ENCODE measurements around the gene IL20.

Gene IL20

DNA sequence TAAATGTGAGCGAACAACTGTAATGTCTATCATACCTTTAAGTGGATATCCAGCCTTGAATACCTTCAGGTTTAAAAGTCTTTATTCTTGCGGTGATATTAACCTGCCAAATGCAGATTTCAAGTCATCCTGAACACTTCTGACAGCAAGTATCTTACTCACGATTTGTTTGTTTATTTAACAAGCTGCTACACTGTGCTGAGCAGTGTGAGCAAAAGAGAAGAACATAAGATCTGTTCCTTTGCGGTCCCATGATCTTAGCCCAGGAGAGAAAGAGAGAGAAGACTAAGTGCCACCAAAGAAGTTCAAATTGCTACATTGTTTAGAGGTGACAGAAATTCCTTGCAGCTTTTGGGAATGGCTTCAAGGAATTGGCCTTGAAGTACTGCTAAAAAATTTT, 22.3 kb downstream of the IL20 start:
- no peaks in the 10 kb centered on the region for H3K27me3 ChIP-seq (ENCODE audit: control insufficient read depth in 1 of 2, insufficient read depth in 2 of 2, low read length in 2 of 2)
- no peaks in the 10 kb centered on the region for H3K36me3 ChIP-seq (ENCODE audit: control insufficient read depth in 1 of 2, insufficient read depth in 2 of 2, low read length in 2 of 2)
- H3K9me3 ChIP-seq (ENCODE audit: control insufficient read depth in 1 of 2, low read length in 2 of 2), result no peaks in the 10 kb centered on the region
- no peak overlapping the region for H3K27ac ChIP-seq (ENCODE audit: low read depth, low read length)
- no peak overlapping the region for H3K4me3 ChIP-seq (ENCODE audit: low read depth in 1 of 2, low read length in 2 of 2)
- H3K9ac ChIP-seq (ENCODE audit: low read depth in 1 of 2, low read length in 2 of 2), result no peak overlapping the region
- peaks cover 7% of the 10 kb centered on the region in 2 donors for H3K4me1 ChIP-seq (ENCODE audit: control insufficient read depth in 1 of 2, insufficient read depth in 2 of 2, low read length in 2 of 2)

DNA sequence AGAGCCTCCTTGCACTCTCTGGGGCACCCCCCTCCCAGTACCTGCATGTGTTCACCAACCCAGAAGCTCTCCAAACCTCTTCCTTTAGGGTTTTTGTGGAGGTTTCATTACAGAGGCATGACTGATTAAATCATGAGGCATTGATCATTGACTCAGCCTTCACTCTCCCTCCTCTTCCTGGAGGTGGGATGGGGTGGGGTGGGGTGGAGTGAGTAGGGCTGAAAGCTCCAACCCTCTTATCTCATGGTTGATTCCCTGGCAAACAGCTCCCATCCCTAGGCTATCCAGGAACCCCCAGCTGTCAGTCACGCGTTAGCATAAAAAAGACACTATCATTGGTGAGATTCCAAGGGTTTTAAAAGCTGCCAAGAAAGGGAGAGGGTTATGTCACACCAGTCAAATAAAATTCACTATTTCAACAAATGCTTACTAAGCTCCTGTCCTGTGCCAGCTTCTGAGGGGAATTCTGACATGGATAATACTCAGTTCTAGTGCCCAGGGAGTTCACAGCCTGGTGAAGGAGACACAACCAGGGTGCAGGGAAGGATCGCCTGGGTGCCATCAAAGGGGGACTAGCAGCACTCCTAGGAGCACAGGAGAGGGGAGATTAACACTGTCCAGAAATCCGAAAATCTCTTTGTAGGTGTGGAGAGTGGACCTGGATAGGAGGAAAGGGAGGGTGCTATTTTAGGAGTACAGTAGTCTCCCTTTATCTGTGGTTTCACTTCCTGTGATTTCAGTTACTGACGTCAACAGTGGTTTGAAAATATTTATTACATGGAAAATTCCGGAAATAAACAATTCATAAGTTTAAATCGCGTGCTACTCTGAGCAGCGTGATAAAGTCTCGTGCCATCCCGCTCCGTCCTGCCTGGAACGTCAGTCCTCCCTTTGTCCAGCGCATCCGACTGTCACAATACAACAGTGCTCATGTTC, 25.0 kb downstream of the IL20 start:
- Histone ChIP-seq H3K27ac (ENCODE audit: low read depth, low read length) (no peak overlapping the region), H3K36me3 (ENCODE audit: control insufficient read depth in 1 of 2, insufficient read depth in 2 of 2, low read length in 2 of 2) (no peaks in the 10 kb centered on the region), H3K27me3 (ENCODE audit: control insufficient read depth in 1 of 2, insufficient read depth in 2 of 2, low read length in 2 of 2) (no peaks in the 10 kb centered on the region), H3K4me1 (ENCODE audit: control insufficient read depth in 1 of 2, insufficient read depth in 2 of 2, low read length in 2 of 2) (peaks cover 7% of the 10 kb centered on the region in 2 donors), H3K9ac (ENCODE audit: low read depth in 1 of 2, low read length in 2 of 2) (no peak overlapping the region), H3K9me3 (ENCODE audit: control insufficient read depth in 1 of 2, low read length in 2 of 2) (no peaks in the 10 kb centered on the region), H3K4me3 (ENCODE audit: low read depth in 1 of 2, low read length in 2 of 2) (peak overlapping the region in 1 of 2 donors; percentile 33)

DNA sequence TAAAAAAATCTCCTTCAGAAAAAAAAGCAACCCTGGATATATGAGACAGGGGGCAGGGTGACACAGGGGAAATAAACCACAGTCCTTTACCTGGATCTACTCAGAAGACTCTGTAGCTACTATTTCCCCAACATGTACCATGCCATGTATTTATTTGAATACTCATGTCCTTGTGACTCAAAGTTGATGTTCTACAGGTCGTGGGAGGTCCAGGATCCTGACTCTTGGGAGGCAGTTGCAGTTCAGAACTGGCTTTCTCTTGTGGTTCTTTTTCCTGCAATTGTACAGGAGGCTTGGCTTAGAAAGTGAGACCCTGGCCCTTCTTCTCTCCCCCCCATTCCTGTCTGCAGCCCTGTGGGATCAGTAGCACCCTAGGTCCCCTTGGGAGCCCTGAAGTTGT, 26.0 kb downstream of the IL20 start:
- Histone ChIP-seq H3K36me3 (ENCODE audit: control insufficient read depth in 1 of 2, insufficient read depth in 2 of 2, low read length in 2 of 2) (no peaks in the 10 kb centered on the region), H3K27ac (ENCODE audit: low read depth, low read length) (no peak overlapping the region), H3K9ac (ENCODE audit: low read depth in 1 of 2, low read length in 2 of 2) (no peak overlapping the region), H3K27me3 (ENCODE audit: control insufficient read depth in 1 of 2, insufficient read depth in 2 of 2, low read length in 2 of 2) (no peaks in the 10 kb centered on the region), H3K4me1 (ENCODE audit: control insufficient read depth in 1 of 2, insufficient read depth in 2 of 2, low read length in 2 of 2) (peaks cover 7% of the 10 kb centered on the region in 2 donors), H3K9me3 (ENCODE audit: control insufficient read depth in 1 of 2, low read length in 2 of 2) (no peaks in the 10 kb centered on the region), H3K4me3 (ENCODE audit: low read depth in 1 of 2, low read length in 2 of 2) (no peak overlapping the region)

DNA sequence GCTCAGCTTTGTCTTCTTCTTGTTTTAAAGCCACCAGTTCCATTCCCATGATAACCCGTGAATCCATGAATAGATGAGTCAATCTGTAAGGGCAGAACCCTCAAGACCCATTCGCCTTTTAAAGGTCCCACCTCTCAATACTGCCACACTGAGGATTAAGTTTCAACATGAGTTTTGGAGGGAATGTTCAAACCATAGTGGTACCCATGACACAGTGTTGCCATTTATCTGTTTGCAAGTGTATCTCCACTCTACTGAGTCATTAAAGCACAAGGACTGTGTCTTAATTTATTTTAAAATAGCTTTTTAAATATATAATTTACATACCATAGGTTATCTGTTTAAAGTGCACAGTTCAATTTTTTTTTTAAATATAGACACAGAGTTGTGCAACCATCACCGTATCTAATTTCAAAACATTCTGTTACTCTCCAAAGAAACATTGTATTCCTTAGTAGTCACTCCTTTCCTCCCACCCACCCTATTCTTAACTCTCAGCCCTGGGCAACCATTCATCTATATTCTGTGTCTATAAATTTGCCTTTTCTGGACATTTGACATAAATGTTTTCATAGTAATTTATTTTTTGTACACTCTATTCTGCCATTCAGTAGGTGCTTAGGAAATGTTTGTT, 27.0 kb downstream of the IL20 start:
- Histone ChIP-seq H3K27me3 (ENCODE audit: control insufficient read depth in 1 of 2, insufficient read depth in 2 of 2, low read length in 2 of 2) (no peaks in the 10 kb centered on the region), H3K4me1 (ENCODE audit: control insufficient read depth in 1 of 2, insufficient read depth in 2 of 2, low read length in 2 of 2) (peaks cover 7% of the 10 kb centered on the region in 2 donors), H3K9ac (ENCODE audit: low read depth in 1 of 2, low read length in 2 of 2) (no peak overlapping the region), H3K9me3 (ENCODE audit: control insufficient read depth in 1 of 2, low read length in 2 of 2) (no peaks in the 10 kb centered on the region), H3K36me3 (ENCODE audit: control insufficient read depth in 1 of 2, insufficient read depth in 2 of 2, low read length in 2 of 2) (no peaks in the 10 kb centered on the region), H3K4me3 (ENCODE audit: low read depth in 1 of 2, low read length in 2 of 2) (no peak overlapping the region), H3K27ac (ENCODE audit: low read depth, low read length) (no peak overlapping the region)

DNA sequence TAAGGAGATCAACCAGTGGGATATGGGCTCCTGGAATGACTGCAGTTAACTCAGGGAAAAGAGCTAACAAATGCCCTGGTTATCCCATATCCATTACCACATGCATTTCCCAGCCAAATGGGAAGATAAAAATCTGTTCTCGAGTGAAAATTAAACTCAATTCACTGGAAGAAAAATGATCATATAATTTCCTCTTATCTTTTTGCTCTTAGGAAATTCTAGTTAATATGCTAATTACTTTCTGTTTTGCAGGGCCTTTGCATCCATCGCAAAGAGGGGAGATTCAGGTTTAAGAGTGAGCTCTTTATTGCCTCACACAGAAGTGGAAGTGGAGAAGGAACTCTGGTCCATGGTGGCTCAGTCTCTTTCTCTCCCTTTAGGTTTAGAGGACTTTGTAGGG, 28.0 kb downstream of the IL20 start:
- no peak overlapping the region for H3K9ac ChIP-seq (ENCODE audit: low read depth in 1 of 2, low read length in 2 of 2)
- H3K4me3 ChIP-seq (ENCODE audit: low read depth in 1 of 2, low read length in 2 of 2), result no peak overlapping the region
- H3K27ac ChIP-seq (ENCODE audit: low read depth, low read length), result no peak overlapping the region
- no peaks in the 10 kb centered on the region for H3K36me3 ChIP-seq (ENCODE audit: control insufficient read depth in 1 of 2, insufficient read depth in 2 of 2, low read length in 2 of 2)
- H3K27me3 ChIP-seq (ENCODE audit: control insufficient read depth in 1 of 2, insufficient read depth in 2 of 2, low read length in 2 of 2), result no peaks in the 10 kb centered on the region
- no peaks in the 10 kb centered on the region for H3K9me3 ChIP-seq (ENCODE audit: control insufficient read depth in 1 of 2, low read length in 2 of 2)
- H3K4me1 ChIP-seq (ENCODE audit: control insufficient read depth in 1 of 2, insufficient read depth in 2 of 2, low read length in 2 of 2), result peaks cover 7% of the 10 kb centered on the region in 2 donors

DNA sequence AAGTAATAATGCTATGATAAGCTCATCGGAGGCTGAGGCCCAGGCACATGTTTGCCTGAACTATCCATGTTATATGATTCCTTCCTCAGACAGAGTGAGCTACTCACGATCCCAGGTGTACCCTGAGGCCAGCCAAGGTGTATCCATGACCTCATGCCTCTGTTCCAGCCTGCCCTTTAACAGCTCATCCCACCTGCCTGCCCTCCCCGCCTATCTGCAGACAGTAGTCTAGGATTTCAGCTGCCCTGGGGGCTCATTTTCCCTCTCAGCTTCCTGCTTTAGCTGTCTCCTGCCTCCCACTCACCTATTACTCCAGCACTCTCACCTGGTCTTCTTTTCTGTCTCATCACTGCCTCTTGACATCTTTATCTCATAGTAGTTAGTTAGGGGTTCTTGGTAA, 29.9 kb downstream of the IL20 start:
- Histone ChIP-seq H3K9me3 (ENCODE audit: control insufficient read depth in 1 of 2, low read length in 2 of 2) (no peaks in the 10 kb centered on the region), H3K4me3 (ENCODE audit: low read depth in 1 of 2, low read length in 2 of 2) (no peak overlapping the region), H3K4me1 (ENCODE audit: control insufficient read depth in 1 of 2, insufficient read depth in 2 of 2, low read length in 2 of 2) (peaks cover 7% of the 10 kb centered on the region in 2 donors), H3K9ac (ENCODE audit: low read depth in 1 of 2, low read length in 2 of 2) (no peak overlapping the region), H3K27me3 (ENCODE audit: control insufficient read depth in 1 of 2, insufficient read depth in 2 of 2, low read length in 2 of 2) (no peaks in the 10 kb centered on the region), H3K36me3 (ENCODE audit: control insufficient read depth in 1 of 2, insufficient read depth in 2 of 2, low read length in 2 of 2) (no peaks in the 10 kb centered on the region), H3K27ac (ENCODE audit: low read depth, low read length) (no peak overlapping the region)

DNA sequence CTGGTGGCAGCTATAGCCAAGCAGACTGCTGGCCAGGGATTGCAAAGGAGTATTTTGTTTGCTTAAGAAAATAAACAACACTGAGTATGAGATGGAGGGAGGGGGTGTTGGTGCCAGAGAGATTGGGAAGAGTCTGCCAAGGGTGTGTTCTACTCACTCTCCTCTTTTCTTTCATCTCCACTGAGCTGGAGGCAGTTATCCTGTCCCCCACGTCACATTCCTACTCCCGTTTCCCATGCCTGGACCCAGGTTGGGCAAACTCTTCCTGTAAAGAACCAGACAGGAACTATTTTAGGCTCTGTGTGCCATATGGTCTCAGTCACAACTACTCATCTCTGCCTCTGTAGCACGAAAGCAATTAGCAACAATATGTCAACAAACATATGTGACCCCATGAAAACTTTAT, 30.4 kb downstream of the IL20 start:
- no peak overlapping the region for H3K9ac ChIP-seq (ENCODE audit: low read depth in 1 of 2, low read length in 2 of 2)
- H3K36me3 ChIP-seq (ENCODE audit: control insufficient read depth in 1 of 2, insufficient read depth in 2 of 2, low read length in 2 of 2), result no peaks in the 10 kb centered on the region
- H3K27ac ChIP-seq (ENCODE audit: low read depth, low read length), result no peak overlapping the region
- no peaks in the 10 kb centered on the region for H3K27me3 ChIP-seq (ENCODE audit: control insufficient read depth in 1 of 2, insufficient read depth in 2 of 2, low read length in 2 of 2)
- no peak overlapping the region for H3K4me3 ChIP-seq (ENCODE audit: low read depth in 1 of 2, low read length in 2 of 2)
- no peaks in the 10 kb centered on the region for H3K9me3 ChIP-seq (ENCODE audit: control insufficient read depth in 1 of 2, low read length in 2 of 2)
- peaks cover 2 to 3% of the 10 kb centered on the region in 2 donors for H3K4me1 ChIP-seq (ENCODE audit: control insufficient read depth in 1 of 2, insufficient read depth in 2 of 2, low read length in 2 of 2)

DNA sequence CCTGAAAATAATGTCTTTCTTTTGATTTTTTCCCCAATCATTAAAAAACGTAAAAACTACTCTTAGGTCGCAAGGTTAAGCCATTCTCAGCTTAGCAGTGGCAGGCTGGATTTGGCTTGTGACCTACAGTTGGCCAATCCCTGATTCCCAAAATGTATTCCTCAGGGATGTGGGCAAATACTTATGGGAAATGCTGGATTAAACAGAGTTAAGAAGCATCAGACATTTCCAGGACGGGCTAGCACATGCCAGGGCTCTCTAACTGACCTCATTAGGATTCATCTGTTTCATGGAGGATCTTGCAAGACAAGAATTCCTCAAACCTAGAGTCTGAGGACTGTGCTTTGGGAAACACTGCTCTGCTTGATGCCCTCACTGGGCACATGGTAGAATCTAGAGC, 30.8 kb downstream of the IL20 start:
- no peaks in the 10 kb centered on the region for H3K4me1 ChIP-seq (ENCODE audit: control insufficient read depth in 1 of 2, insufficient read depth in 2 of 2, low read length in 2 of 2)
- no peaks in the 10 kb centered on the region for H3K27me3 ChIP-seq (ENCODE audit: control insufficient read depth in 1 of 2, insufficient read depth in 2 of 2, low read length in 2 of 2)
- H3K4me3 ChIP-seq (ENCODE audit: low read depth in 1 of 2, low read length in 2 of 2), result no peak overlapping the region
- H3K9ac ChIP-seq (ENCODE audit: low read depth in 1 of 2, low read length in 2 of 2), result no peak overlapping the region
- no peaks in the 10 kb centered on the region for H3K36me3 ChIP-seq (ENCODE audit: control insufficient read depth in 1 of 2, insufficient read depth in 2 of 2, low read length in 2 of 2)
- no peaks in the 10 kb centered on the region for H3K9me3 ChIP-seq (ENCODE audit: control insufficient read depth in 1 of 2, low read length in 2 of 2)
- no peak overlapping the region for H3K27ac ChIP-seq (ENCODE audit: low read depth, low read length)

DNA sequence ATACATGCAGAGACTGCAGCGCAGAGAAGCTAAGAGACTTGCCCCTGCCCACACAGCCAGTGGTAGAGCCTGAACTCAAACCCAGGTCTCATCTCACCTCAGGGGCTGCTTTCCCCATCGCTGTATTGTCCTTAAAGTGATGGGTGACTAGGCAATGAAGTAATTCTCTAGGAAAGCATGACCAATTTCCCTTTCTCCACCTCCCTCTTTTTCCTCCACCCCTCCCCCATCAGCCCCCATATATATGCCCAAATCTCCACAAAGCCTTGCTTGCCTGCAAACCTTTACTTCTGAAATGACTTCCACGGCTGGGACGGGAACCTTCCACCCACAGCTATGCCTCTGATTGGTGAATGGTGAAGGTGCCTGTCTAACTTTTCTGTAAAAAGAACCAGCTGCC, 31.8 kb downstream of the IL20 start, which contains the start of gene IL24:
Gene IL24 (plus strand): TSS at position 269 of the 400 bp plus-strand sequence. CDS start 390 bp downstream, outside the sequence.
- no peak within 1 kb of the TSS for H3K4me3 ChIP-seq (ENCODE audit: low read depth in 1 of 2, low read length in 2 of 2)
- no peaks in the 10 kb centered on the region for H3K9me3 ChIP-seq (ENCODE audit: control insufficient read depth in 1 of 2, low read length in 2 of 2)
- H3K27ac ChIP-seq (ENCODE audit: low read depth, low read length), result no peak within 1 kb of the TSS
- H3K36me3 ChIP-seq (ENCODE audit: control insufficient read depth in 1 of 2, insufficient read depth in 2 of 2, low read length in 2 of 2), result no peaks in the 10 kb centered on the region
- no peaks in the 10 kb centered on the region for H3K27me3 ChIP-seq (ENCODE audit: control insufficient read depth in 1 of 2, insufficient read depth in 2 of 2, low read length in 2 of 2)
- no peaks in the 10 kb centered on the region for H3K4me1 ChIP-seq (ENCODE audit: control insufficient read depth in 1 of 2, insufficient read depth in 2 of 2, low read length in 2 of 2)
- H3K9ac ChIP-seq (ENCODE audit: low read depth in 1 of 2, low read length in 2 of 2), result no peak within 1 kb of the TSS

DNA sequence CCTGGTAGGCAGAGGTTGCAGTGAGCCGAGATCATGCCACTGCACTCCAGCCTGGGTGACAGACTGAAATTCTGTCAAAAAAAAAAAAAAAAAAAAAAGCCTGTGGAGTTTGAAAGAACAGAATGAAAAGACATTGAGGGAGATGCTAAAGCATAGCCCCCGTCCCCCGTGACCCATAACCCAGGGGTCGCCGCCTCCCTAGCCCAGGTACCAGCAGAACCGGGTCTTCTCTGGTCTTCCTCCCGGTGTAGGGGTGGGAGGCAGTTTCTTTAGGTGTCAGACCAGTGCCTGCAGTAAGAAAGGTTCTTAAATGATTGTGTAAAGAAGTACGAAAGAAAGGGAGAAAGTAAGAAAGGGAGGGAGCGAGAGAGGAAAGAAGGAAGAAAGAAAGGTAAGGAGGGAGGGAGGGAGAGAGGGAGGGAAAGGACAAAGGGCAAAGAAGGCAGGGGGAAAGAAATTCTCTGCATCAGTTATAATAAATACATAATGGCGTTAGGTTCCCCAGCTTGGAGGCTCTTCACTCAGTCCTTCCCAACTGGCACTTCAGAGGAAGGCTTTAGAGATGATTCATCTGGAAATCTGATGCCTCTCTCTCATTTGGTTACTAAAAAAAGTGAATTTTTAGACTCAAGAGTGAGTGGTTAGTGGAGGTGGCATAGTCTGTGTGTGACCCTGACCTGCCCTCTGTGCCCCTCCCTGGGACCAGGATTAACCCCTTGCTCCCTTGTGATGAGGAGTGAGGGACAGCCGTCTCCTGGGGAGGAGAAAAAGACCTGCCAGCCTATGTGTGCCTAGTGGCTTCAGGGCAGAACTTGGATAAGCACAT, 32.9 kb downstream of the IL20 start:
- no peaks in the 10 kb centered on the region for H3K36me3 ChIP-seq (ENCODE audit: control insufficient read depth in 1 of 2, insufficient read depth in 2 of 2, low read length in 2 of 2)
- no peaks in the 10 kb centered on the region for H3K4me1 ChIP-seq (ENCODE audit: control insufficient read depth in 1 of 2, insufficient read depth in 2 of 2, low read length in 2 of 2)
- no peaks in the 10 kb centered on the region for H3K9me3 ChIP-seq (ENCODE audit: control insufficient read depth in 1 of 2, low read length in 2 of 2)
- H3K27me3 ChIP-seq (ENCODE audit: control insufficient read depth in 1 of 2, insufficient read depth in 2 of 2, low read length in 2 of 2), result no peaks in the 10 kb centered on the region
- no peak overlapping the region for H3K4me3 ChIP-seq (ENCODE audit: low read depth in 1 of 2, low read length in 2 of 2)
- no peak overlapping the region for H3K27ac ChIP-seq (ENCODE audit: low read depth, low read length)
- H3K9ac ChIP-seq (ENCODE audit: low read depth in 1 of 2, low read length in 2 of 2), result no peak overlapping the region

All from duodenal mucosa (tissue), 2 donors.